ENCODE measurements around the gene EPHA5.

- TF ChIP-seq CTCF (IDR thresholded peaks at IDR 0.05; ENCODE audit: insufficient read depth, low read length) (no peak), REST (IDR thresholded peaks at IDR 0.05; ENCODE audit: insufficient replicate concordance, low read depth) (no peak), SPI1 (IDR thresholded peaks at IDR 0.05; ENCODE audit: borderline replicate concordance, low read depth) (no peak)
Measured at GRCh38 chr4:65538571-65538970, 131.7 kb downstream of the EPHA5 start.
